ENCODE measurements around the gene AK5.

- TF ChIP-seq CTCF (conservative IDR thresholded peaks at IDR 0.05; ENCODE audit: low read depth, low read length) = no peak
- no peak for TF ChIP-seq MAFK (IDR thresholded peaks at IDR 0.05; ENCODE audit: low read depth, low read length)
- TF ChIP-seq POLR2A (IDR thresholded peaks at IDR 0.05; ENCODE audit: low read depth, low read length) = no peak
- TF ChIP-seq NFE2L2 (IDR thresholded peaks at IDR 0.05; ENCODE audit: low read depth, low read length) = no peak
- TF ChIP-seq RCOR1 (IDR thresholded peaks at IDR 0.05; ENCODE audit: insufficient replicate concordance, low read length) = no peak
- no peak for TF ChIP-seq RFX5 (IDR thresholded peaks at IDR 0.05; ENCODE audit: low read depth, low read length)
- no peak for TF ChIP-seq BHLHE40 (IDR thresholded peaks at IDR 0.05; ENCODE audit: low read depth, low read length)
- no peak for TF ChIP-seq USF2 (IDR thresholded peaks at IDR 0.05; ENCODE audit: low read depth, low read length)
- TF ChIP-seq ELK1 (IDR thresholded peaks at IDR 0.05; ENCODE audit: borderline replicate concordance, low read depth, low read length) = no peak
- no peak for TF ChIP-seq MXI1 (IDR thresholded peaks at IDR 0.05; ENCODE audit: borderline replicate concordance, low read depth, low read length)
These were observed 280.9 kb downstream of the AK5 start for GRCh38 chr1:77562596-77563150.
